SH-SY5Y (cell line): ENCODE data around the gene ISL1.

Experiments
- GATA2 ChIP-seq: IDR thresholded peaks from 2 replicates; pipeline ENCODE4 v1.6.1; 2011; ENCODE audit warnings: mild to moderate bottlenecking, low read depth, low read length
- GATA3 ChIP-seq: IDR thresholded peaks from 2 replicates; pipeline ENCODE4 v1.6.1; 2011; ENCODE audit warnings: low read depth, mild to moderate bottlenecking, low read length, moderate library complexity

ISL1 gene

GRCh38 chr5:51383131-51384121 lies at the start of gene ISL1:
Gene ISL1 (plus strand): TSS chr5:51383448. CDS start chr5:51383672, 224 bp downstream.
- TF ChIP-seq GATA2 (peak; percentile 90), GATA3 (no peak)

- TF ChIP-seq GATA2 (no peak), GATA3 (no peak)
Observed at GRCh38 chr5:51336878-51337277, 46.4 kb upstream of the ISL1 start.

- TF ChIP-seq GATA2, result no peak
- TF ChIP-seq GATA3, result no peak
Observed at GRCh38 chr5:51345106-51345505, 38.1 kb upstream of the ISL1 start.

- no peak for TF ChIP-seq GATA3
- TF ChIP-seq GATA2, result no peak
Observed at GRCh38 chr5:51347157-51347556, 36.1 kb upstream of the ISL1 start.

DNA sequence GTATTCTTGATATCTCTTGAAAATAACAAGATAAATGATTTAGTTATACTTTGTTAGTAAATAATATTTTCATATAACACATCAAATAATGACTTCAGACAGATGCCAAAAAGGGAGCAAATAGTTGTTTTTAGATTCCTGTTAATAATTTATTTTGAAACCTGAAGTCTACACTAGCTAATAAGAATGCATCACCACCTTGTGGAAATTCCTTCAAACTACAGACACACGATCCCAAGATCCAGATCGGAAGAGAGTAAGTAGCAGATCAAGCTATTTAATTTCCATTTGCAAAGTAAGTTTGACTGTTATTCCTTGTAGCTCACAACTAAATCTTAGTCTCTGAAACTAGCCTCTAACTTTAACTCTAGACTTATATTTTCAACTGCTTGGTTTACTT lies 35.5 kb upstream of the ISL1 start:
- TF ChIP-seq GATA3 (no peak), GATA2 (no peak)

GRCh38 chr5:51371052-51371451 lies 12.2 kb upstream of the ISL1 start:
- no peak for TF ChIP-seq GATA2
- TF ChIP-seq GATA3, result no peak

DNA sequence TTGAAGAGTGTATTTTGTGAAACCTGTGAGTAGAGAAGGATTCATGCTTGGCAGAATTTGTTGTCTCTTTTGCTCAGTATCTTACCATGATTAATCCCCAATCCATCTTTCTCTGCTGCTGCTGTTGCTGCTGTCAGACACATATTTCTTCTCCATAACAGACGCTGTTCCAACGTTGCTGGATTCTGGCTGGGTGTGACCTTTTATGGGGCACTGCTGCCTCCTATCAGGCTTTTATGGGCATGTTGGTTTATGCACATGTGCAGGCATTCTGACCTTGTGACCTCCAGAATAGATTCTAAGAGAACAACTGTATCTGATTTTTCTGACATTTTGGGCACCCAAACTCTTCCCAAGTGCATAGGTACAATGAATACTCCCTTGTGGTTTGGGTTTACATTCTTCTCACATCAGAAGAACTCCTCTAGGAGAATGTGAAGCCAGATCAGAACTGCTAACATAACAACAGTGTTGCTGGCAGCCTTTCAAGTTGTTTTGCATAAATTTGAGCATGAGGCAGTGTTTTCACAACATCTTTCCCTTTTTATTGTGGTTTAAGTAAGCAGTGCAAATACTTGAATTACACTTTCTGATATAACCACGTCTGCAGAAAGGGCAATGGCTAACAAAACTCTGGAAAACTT lies 9.2 kb upstream of the ISL1 start:
- TF ChIP-seq GATA3 (no peak), GATA2 (no peak)

GRCh38 chr5:51375084-51375483 lies 8.2 kb upstream of the ISL1 start:
- TF ChIP-seq GATA3 (no peak), GATA2 (no peak)

DNA sequence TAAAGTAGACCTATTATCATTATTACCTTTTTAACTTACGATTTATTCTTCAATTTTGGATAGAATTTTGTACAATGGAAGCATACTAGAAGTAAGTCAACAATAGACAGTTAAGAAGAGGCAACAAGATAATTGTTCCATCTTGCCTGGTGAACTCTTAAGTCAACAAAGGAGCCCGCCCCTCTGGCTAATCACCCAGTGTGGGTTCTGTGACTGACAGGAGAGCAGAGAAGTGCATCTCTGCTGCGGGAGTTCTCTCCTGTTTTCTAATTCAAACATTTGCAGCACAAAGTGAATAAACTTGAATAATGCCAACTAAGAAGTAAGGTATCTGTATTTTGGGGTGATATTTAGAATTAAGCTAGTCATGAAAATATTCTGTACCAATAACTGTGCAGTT lies 6.7 kb upstream of the ISL1 start:
- TF ChIP-seq GATA2 (no peak), GATA3 (no peak)

DNA sequence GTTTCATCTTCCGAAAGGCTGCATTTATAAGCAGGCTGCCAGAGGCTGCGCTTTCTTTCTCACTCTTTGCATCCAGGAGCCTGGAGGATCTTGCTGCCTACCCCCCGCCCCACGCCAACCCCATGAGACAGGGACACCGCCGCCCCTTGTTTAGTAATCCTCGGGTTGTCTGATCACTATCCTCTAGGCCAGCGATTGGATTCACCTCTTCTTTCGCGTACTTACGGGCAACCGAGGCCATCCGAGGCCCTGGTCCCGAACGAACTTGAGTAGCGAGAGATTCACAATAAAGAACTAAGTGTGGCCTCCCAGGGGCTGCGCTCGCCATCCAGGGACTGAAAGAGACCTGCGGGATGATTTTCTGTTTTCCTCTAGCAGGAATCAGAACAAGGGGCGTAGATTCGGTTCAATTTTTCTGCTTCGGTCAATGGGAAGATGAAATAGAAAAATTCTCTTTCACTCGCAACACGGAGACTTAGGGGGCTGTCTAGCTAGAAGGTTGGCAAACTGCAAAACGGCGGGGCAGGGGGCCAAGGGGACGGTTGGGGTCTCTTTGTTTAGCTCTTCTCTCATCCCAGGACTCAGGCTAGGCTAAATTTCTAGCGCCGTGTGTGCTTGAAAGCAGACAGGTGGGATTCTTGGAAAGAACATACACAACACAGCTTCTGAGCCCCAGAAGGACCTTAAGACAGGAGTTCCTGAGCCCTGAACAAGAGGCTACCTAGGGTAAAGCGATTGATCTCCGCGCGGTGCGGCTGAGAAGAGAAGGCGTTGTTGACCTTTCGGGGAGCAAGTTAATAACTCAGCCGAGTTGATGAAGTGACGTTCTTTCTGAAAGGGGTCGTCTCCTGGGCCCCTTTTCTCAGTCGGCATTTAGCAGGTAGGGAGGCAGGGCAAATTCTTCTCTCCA lies 5.8 kb upstream of the ISL1 start:
- no peak for TF ChIP-seq GATA2
- no peak for TF ChIP-seq GATA3

DNA sequence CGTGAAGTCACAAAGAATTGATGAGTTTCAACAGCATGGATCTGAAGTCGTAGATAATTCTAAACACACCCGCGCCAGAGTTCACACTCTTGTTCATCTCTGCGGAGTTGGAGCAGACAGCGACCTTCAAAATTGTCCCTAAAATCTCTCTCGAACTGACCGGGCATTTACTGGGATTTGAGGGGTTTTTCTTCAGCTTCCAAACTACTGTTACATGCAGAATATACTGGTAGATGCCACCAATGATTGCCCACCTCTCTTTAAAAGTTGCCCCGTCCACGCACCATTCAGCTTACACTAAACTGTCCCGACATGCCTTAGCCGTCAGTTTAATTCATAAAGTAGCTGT lies 5.2 kb upstream of the ISL1 start:
- TF ChIP-seq GATA2 (no peak), GATA3 (no peak)

DNA sequence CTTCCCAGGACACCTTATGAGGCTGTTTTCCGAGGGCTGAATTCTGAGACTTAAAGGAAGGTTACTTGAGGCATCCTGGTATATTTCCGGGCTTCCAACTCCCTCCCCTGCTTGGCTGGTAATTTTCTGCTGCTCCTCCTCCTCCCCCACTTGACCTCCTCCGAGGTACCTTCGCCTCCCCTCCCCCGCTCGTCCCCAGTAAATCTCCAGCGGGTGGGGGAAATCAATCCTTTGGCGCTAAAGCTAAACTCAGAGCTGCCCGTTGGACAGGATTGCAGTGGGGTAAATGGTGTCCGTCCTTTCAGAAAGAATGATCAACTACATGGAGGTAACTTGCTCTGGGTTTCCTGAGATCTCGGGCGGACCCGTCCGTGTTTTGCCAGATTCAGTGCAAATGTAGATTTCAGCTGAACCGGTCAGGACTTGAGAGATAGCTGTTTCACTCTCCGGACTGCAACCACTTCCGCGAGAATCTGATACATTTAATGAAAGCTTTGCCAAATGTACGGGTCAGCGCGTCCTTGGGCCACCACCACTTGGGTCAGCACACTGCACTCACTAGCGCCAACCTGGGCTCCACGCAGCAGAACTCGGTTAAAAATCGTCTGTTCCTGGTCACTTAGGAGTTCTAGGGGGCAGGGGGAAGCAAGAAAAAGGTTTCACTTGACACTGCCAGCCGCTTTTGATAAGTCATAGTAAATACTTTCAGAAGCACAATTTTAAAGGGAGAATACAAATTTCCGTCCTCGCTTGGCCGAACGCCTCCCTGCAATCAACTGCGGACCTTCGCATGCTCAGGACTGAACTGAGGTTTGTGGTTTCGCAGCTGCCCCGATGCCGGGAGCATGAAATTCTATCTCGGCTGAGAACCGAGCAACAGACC lies 4.6 kb upstream of the ISL1 start:
- TF ChIP-seq GATA3 (no peak), GATA2 (no peak)

GRCh38 chr5:51379331-51379700 lies 3.9 kb upstream of the ISL1 start:
- TF ChIP-seq GATA2, result no peak
